ENCODE data around the gene PAPOLB. TPM values are rescaled to one million over a fixed set of nuclear protein-coding genes. Genes with fewer than 3 reads are reported as not detected.

Gene PAPOLB
- total RNA-seq, 1 donor: not detected

DNA sequence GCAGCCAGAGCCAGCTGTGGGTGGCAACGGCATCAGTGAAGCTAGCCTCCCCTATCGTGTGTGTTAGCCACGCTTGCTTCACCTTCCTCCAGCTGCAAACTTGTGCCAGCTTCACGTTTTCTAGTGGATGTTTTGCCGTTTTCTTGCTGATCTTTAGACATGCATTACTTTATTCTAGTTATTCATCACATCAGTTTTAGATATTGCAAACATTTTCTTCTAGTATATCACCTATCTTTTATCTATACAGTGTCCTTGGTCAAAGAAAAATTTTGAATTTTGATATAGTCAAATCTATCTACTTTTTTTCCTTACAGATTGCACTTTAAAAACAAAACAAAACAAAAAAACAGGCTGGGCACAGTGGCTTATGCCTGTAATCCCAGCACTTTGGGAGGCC, 6.7 kb upstream of the PAPOLB start:
- TF ChIP-seq, protein P1, sequence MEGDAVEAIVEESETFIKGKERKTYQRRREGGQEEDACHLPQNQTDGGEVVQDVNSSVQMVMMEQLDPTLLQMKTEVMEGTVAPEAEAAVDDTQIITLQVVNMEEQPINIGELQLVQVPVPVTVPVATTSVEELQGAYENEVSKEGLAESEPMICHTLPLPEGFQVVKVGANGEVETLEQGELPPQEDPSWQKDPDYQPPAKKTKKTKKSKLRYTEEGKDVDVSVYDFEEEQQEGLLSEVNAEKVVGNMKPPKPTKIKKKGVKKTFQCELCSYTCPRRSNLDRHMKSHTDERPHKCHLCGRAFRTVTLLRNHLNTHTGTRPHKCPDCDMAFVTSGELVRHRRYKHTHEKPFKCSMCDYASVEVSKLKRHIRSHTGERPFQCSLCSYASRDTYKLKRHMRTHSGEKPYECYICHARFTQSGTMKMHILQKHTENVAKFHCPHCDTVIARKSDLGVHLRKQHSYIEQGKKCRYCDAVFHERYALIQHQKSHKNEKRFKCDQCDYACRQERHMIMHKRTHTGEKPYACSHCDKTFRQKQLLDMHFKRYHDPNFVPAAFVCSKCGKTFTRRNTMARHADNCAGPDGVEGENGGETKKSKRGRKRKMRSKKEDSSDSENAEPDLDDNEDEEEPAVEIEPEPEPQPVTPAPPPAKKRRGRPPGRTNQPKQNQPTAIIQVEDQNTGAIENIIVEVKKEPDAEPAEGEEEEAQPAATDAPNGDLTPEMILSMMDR (IDR thresholded peaks at IDR 0.05; ENCODE audit: insufficient read depth, low read depth, low read length): no peak
- no peak for DNase-seq (ENCODE audit: low read depth)
- no peak overlapping the region for H3K4me3 ChIP-seq (ENCODE audit: low read depth, low read length)

DNA sequence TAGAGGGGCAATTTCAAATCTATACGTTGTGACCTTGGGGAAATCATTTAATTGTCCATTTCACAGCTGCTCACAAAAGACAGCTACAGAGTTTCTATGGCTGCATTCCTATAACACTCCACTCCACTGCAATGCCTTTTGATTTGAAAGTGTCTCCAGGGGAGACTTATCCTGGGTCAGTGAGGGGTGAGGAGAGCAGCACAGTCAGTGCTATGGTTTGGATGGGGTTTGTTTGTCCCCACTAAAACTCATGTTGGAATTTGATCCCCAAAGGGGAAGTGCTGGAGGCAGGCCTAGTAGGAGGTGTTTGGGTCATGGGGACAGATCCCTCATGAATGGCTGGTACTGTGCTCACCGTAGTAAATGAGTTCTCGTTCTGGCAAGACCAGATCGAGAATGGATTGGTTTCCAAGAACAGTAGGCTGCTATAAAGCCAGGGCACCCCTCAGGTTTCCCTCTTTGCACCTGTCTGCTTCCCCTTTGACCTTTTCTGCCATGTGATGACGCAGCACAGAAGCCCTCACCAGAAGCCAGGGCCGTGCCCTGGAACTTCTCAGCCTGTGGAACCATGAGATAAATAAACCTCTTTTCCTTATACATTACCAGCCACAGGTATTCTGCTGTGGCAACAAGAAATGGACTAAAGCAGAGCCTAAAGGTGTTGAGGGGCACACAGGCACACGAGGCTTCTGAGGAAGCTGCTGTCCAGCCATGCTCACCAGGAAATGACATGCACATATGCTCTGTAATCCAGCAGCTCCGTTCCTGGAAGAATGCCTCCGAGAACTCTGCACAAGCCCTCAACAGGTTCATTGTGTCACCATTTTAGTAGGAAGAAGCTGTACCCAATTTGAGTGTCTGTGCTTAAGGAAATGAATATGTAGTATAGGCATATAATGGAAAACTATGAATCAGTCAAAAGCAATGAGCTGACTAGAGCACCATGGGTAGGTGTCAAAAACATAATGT, 5.0 kb upstream of the PAPOLB start:
- H3K4me3 ChIP-seq (ENCODE audit: low read depth, low read length): no peak overlapping the region
- TF ChIP-seq, protein P1 (IDR thresholded peaks at IDR 0.05; ENCODE audit: insufficient read depth, low read depth, low read length): no peak
- DNase-seq (ENCODE audit: low read depth): no peak

DNA sequence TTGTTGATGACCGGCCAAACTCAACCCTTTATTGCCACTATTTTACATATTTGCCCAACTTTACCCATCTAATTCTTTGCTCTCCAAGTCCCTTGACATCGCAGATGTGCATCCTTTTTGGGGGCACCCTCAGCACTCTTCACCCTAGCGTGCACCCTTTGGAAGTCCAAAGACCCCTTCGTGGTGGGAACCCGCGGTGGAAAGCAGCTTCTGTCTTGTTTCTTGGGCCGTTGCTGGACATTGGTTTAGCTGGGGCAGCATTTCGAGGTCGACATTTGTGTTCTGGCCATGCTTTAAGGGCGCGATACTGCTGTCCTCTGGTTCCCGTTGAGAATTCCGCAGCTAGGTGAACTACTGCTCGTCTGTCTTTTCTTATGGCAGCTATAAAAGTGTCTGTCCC, 326 bp upstream of the PAPOLB start:
- H3K4me3 ChIP-seq (ENCODE audit: low read depth, low read length): peak overlapping the region; percentile 53
- TF ChIP-seq, protein P1 (IDR thresholded peaks at IDR 0.05; ENCODE audit: insufficient read depth, low read depth, low read length): no peak
- no peak for DNase-seq (ENCODE audit: low read depth)

DNA sequence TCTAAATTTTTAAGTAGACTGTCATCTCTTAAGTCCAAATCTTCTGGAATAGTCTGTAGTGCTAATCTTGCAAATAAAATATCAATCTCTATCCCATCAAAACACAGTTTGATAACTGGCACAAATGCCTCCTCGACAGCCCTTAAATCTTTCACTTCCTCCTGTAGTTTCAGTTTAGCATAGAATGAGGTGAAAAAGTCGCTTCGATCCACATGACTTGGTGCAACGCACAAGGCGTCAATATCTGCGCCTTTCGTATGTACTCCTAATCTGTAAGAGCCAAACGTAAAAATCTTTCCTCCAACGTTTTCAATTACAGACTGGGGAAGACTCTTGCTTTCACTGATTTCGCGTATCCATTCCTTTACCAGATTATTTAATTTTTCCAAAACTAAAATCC, 603 bp downstream of the PAPOLB start:
- DNase-seq (ENCODE audit: low read depth): no peak
- TF ChIP-seq, protein P1 (IDR thresholded peaks at IDR 0.05; ENCODE audit: insufficient read depth, low read depth, low read length): no peak
- H3K4me3 ChIP-seq (ENCODE audit: low read depth, low read length): peak overlapping the region; percentile 53

DNA sequence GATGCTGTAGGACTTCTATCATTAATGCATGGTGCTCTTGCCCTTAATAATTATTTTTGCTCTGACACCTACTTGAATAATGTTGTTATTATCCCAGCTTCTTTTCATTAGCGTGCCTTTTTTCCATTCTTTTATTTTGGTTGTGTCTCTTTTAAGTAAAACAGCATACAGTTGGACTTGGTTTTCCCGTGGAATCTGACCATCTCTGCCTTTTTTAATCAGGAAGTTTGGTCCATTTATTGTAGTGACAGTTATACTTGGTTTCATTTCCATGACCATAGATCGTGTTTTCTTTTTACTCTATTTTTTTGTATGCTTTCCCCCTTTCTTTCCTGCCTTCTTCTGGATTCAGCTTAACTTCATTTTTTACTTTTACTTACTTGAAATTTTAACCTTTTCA, 4.6 kb downstream of the PAPOLB start:
- H3K4me3 ChIP-seq (ENCODE audit: low read depth, low read length): no peak overlapping the region
- TF ChIP-seq, protein P1 (IDR thresholded peaks at IDR 0.05; ENCODE audit: insufficient read depth, low read depth, low read length): no peak
- no peak for DNase-seq (ENCODE audit: low read depth)

DNA sequence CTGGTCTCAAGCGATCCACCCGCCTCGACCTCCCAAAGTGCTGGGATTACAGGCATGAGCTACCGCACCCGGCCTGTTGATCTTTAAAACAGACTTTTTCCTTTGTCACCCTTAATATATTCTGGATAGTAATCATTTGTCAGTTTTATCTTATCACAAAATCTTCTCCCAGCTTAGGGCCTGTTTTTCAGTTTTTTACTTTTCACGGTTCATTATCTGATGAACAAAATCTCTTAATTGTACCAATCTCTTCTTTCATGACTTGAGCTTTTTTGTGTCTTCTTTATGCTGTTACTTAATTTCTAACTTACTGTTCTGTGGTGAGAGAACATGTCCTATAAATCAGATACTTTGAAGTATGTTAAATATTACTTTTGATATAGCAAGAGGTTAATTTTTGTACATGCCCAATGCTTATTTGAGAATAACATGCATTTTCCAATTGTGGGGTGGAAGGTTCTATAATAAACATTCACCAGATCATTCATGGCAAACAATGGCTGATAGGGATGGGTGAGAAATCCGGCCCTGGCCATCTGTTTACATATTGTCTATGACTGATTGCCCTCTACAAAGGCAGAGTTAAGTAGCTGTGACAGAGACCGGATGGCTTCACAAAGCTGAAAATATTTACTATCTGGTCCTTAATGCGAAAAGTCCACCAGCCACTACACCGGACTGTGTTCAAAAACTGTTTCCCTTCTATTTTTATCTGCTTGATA, 5.3 kb downstream of the PAPOLB start:
- H3K4me3 ChIP-seq (ENCODE audit: low read depth, low read length): no peak overlapping the region
- TF ChIP-seq, protein P1 (IDR thresholded peaks at IDR 0.05; ENCODE audit: insufficient read depth, low read depth, low read length): no peak
- DNase-seq (ENCODE audit: low read depth): no peak

Measured in fibroblast of villous mesenchyme (primary cell).